DMS 273 treated with DMSO at 0.1 percent for 48 hours (cell line): ENCODE results near the gene WNT8B.

ENCODE experiments used
- DNase-seq: peaks from one replicate; lab custom pipeline; 2025; lab: John Stamatoyannopoulos, UW

The WNT8B gene

DNA sequence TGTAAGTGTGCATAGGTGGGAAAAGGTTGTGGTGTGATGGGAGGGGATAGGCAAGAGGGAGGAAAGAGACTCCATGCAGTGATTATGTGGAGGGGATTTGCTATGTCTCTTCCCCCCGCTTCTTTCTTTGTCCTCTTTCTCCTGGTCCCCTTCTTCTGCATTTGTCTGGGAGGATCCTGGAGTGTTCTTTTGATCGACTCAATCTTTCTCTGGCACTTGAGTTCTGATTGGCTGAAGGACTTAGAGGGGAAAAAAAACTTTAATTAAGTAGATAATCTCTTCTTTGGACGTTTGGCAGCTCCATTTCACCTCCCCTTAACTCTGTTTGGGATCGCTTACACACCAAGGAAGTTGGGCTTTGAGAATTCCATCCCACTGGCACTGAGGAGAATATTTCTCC lies at the start of gene WNT8B:
TSS of gene WNT8B (plus strand) at position 301 of the 400 bp plus-strand sequence. CDS start 160 bp downstream, outside the sequence.
- DNase-seq: no peak

GRCh38 chr10:100413173-100413572 lies 49.6 kb upstream of the WNT8B start:
- DNase-seq: no peak

DNA sequence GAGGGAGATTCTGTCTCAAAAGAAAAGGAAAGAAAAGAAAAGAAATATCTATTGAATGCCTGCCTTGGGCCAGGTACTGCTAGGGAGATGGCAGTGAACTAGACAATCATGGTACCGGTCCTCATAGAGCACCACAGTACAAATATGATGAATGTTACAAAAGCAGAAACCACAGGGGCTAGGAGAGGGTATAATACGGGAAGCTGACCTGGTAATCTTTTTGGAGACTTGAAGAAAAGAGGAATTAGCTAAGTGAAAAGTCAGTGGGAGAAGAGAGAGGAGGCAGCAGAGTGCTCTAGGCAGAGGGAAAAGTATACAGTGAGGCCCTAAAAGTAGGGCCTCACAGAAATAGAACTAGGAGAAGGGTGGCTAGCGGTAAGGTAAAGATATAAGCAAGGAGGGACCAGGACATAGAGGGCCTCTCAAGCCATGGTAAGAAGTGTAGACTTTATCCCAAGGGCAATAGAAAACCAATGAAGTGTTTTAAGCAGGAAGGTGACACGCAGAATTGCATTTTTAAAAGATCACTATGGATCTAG lies 42.8 kb upstream of the WNT8B start:
- no peak for DNase-seq

GRCh38 chr10:100427374-100427773 lies 35.4 kb upstream of the WNT8B start:
- DNase-seq: no peak

GRCh38 chr10:100433253-100434240 lies 29.3 kb upstream of the WNT8B start:
- peak; percentile 52 for DNase-seq

- no peak for DNase-seq
These were observed 26.6 kb upstream of the WNT8B start for GRCh38 chr10:100436255-100436654.

DNA sequence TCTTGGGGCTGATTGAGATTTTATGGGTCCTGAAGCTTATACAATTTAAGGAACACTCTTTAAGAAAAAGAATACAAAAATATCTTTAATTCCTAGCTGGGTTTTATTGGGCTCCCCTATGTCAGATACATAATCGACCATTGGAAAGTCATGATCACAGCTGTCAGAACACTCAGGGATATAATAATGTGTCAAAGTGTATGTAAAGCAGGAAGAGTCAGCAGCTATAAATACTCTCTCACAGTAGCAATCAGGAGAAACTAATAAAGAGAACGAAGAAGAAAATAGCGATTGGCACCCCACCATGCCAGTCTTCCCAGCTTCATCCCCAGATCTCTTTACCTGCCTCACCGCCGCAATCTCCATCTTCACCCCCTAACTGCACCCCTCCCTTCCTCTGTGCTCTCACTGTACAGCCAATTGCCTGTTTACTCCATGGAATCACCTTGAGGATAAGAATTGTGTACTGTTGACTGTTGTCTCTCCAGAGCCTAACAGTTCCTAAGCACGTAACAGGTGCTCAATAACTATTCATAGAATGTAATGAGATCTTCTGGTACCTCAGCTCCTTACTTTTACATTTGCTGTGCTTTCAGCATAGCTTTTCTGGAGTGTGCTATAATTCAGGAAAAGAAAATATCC lies 24.0 kb upstream of the WNT8B start:
- DNase-seq: no peak

- no peak for DNase-seq
These were observed 20.3 kb upstream of the WNT8B start for GRCh38 chr10:100442548-100442947.

GRCh38 chr10:100446130-100446761 lies 16.6 kb upstream of the WNT8B start:
- DNase-seq: no peak

- no peak for DNase-seq
These were observed 15.1 kb upstream of the WNT8B start for GRCh38 chr10:100447663-100448062.

GRCh38 chr10:100448951-100449350 lies 13.9 kb upstream of the WNT8B start:
- no peak for DNase-seq

DNA sequence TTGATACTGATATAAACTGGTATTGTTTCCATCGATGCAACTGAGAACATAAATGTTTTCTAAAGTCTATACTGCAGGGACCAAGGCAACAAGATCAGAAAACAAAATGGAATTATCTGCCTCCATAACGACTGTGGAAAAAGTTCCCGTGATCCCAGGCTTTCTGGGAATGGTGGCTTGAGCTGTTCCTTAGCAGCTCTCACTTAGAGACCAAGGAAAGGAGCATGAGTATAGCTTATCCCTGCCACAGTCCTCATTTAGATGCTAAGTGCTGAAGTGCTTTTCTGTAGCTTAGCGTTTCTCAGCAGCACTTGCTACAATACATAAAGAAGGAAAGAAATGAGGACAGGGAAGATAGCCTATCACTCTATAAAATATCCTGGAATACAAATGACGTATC lies 5.5 kb downstream of the WNT8B start:
- DNase-seq: no peak

DNA sequence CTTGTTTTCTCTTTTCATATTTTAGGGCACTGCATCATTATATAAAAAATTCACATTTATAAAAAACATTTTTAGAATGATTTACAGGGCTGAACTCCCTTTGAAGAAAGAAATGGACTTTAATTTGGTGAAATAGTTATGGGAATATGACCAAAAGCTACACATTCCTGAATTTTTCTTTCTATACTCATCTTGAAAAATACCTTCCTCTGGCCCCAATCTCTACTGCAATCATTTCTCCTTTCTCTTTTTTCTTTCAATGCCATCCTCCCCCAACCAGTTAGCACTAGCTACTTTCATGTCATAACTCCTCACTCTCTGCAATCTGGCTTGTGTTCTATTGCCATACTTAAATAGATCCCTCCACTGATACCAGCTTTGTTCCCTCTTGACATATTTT lies 6.2 kb downstream of the WNT8B start:
- no peak for DNase-seq

DNA sequence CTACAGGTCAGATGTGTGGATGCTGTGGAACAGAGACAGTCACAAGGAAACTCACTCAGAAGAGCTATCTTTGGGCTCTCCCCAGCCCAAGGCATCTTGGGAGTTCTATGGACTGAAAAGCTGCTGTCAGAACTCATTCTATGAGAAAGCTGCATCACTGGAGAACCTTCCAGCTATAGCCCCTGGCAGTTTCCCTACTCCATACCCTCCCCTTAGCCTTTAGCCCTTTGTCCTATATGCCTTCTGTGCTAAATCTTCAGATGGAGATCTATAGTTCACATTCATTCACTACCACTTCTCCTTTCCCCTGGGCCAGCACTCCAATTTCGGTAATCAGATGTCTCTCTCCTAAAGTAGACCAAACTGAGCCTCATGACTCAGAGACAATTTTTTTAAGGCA lies 6.9 kb downstream of the WNT8B start:
- no peak for DNase-seq

DNA sequence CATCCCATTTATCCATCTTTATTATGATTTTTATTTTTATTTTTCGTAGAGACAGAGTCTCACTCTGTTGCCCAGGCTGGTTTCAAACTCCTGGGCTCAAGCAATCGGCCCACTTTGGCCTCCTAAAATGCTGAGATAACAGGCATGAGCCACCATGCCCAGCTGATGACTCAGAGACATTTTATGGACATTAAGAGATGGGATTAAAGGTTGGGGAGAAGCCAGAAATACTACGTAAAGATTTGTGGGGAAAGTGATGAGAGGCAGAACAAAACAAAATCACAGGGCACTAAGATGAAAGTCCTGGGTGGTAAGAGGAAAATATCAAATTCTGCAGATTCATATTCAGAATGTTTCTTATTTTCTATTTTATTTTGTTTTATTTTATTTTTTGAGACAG lies 7.6 kb downstream of the WNT8B start:
- no peak for DNase-seq

DNA sequence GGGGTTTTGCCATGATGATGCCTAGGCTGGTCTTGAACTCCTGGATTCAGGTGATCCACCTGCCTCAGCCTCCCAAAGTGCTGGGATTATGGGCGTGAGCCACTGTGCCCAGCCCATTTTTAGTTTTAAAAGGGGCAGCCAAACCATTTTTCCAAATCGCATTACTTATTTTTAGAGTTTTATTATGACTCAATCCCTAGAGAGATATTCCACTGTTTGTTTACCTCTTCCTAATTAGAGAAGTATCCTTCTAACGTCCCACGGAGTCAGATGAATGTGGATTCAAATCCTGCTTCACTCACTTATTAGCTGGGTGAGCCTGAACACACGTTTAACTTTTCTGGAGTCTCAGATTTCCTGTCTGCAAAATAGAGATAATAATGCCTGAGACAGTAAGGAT lies 15.2 kb downstream of the WNT8B start:
- DNase-seq: no peak

- DNase-seq: no peak
These were observed 16.2 kb downstream of the WNT8B start for GRCh38 chr10:100479037-100479436.

DNA sequence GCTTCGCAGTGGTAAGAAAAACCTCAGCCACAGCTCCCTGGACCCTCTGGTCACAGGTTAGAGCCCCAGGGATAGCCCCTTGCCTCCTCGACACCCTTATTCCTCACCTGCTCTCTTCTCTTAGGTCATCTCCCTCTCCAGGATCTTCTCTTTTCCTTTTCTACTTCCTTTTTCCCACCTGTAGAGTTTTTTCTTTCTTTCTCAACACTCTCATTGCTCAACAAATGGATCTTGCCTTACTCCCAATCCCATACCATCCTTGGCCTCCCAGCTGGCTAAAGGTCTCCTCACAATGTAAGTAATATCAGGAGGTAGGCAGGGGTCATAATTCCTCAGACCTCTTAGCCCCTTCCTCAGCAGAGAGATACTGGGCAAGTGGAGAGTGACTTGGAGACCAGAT lies 17.2 kb downstream of the WNT8B start:
- DNase-seq: no peak

GRCh38 chr10:100481462-100482081 lies 18.8 kb downstream of the WNT8B start:
- peak; percentile 80 for DNase-seq

- no peak for DNase-seq
These were observed 19.5 kb downstream of the WNT8B start for GRCh38 chr10:100482181-100482833.

DNA sequence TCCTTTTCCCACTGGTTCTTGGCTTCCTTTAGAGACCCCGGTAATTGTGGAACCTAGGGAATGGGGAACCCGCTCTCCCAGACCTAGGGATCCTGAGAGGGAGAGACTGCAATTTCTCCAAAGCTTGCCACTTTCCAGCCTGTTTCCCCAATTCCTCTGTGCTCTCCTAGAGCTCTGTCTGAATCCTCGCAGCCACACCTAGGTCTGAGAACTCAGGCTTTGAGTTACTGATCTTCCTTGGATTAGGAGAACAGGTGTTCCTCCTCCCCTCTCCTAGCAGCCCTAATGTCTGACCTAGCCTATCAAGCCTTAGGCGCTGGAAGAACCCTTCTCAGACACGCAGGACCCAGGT lies 20.0 kb downstream of the WNT8B start:
- DNase-seq: no peak
